Body of pancreas (tissue), 4 donors: Measurements from ENCODE around the gene CAPG.

Experiments
- POLR2A ChIP-seq, 3 donors: fragments of 450-650 bp; IDR thresholded peaks; one replicate each; pipeline ENCODE4 v1.6.1; 2016; ENCODE audit warnings: antibody characterized with exemption in 3 of 3, mild to moderate bottlenecking in 2 of 3
- TF ChIP-seq, protein P1 (sequence below), 7 experiments: fragments of 450-650 bp in 4 of 7; fragments of 200-600 bp in 3 of 7; sonication (generic) in 3 of 7; IDR thresholded peaks; one replicate each; pipeline ENCODE4 v1.5.1; 2016 to 2019; ENCODE audit warnings: antibody characterized with exemption in 7 of 7

DNA sequence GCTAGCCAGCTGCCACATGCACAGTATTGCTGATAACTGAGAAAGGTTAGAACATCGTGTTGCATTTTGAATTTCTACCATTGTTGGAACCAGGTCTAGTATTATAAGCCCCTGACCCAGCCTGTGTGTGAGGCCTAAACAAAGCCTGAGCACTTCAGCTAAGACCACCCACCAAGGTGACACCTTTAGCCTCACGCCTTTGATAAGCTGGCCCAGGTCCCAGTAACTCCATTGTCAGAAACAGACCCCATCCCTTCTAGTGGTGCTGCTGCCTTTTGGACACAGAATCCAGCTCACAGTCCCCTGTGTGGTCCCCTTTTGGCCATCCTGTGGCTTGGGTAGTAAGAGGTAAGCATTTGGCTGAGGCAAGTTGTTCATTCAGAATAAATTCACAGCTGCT, 54.0 kb downstream of the CAPG start:
- TF ChIP-seq, protein P1, sequence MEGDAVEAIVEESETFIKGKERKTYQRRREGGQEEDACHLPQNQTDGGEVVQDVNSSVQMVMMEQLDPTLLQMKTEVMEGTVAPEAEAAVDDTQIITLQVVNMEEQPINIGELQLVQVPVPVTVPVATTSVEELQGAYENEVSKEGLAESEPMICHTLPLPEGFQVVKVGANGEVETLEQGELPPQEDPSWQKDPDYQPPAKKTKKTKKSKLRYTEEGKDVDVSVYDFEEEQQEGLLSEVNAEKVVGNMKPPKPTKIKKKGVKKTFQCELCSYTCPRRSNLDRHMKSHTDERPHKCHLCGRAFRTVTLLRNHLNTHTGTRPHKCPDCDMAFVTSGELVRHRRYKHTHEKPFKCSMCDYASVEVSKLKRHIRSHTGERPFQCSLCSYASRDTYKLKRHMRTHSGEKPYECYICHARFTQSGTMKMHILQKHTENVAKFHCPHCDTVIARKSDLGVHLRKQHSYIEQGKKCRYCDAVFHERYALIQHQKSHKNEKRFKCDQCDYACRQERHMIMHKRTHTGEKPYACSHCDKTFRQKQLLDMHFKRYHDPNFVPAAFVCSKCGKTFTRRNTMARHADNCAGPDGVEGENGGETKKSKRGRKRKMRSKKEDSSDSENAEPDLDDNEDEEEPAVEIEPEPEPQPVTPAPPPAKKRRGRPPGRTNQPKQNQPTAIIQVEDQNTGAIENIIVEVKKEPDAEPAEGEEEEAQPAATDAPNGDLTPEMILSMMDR (IDR thresholded peaks at IDR 0.05), result no peak
- no peak for TF ChIP-seq POLR2A (IDR thresholded peaks at IDR 0.05)
